HG03139 (cell line): ENCODE data around the gene TBX19.
"Not testable (repeated sequence)": the region's sequence is repeated elsewhere in the genome, so short reads cannot be mapped to it uniquely, and the experiment has no call there.

ENCODE experiments used
- ATAC-seq: cut with Tn5 transposase; IDR thresholded peaks from one replicate; pipeline ENCODE4 v1.9.1; 2021; ENCODE audit not compliant: unreplicated experiment

TBX19 gene

DNA sequence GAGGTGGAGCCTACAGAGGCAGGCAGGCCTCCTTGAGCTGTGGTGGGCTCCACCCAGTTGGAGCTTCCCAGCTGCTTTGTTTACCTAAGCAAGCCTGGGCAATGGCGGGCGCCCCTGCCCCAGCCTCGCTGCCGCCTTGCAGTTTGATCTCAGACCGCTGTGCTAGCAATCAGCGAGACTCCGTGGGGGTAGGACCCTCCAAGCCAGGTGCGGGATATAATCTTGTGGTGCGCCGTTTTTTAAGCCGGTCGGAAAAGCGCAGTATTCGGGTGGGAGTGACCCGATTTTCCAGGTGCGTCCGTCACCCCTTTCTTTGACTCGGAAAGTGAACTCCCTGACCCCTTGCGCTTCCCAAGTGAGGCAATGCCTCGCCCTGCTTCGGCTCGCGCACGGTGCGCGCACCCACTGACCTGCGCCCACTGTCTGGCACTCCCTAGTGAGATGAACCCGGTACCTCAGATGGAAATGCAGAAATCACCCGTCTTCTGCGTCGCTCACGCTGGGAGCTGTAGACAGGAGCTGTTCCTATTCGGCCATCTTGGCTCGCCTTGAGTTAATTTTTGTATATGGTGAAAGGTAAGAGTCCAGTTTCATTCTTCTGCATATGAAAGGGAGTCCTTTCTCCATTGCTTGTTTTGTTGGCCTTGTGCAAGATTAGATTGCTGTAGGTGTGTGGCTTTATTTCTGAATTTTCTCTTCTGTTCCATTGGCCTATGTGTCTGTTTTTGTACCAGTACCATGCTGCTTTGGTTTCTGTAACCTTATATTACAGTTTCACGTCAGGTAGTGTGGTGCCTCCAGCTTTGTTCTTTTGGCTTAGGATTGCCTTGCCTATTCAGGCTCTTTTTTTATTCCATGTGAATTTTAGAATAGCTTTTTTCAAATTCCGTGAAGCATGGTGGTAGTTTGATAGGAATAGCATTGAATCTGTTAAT lies 73.9 kb downstream of the TBX19 start:
- ATAC-seq, result not testable (repeated sequence)

DNA sequence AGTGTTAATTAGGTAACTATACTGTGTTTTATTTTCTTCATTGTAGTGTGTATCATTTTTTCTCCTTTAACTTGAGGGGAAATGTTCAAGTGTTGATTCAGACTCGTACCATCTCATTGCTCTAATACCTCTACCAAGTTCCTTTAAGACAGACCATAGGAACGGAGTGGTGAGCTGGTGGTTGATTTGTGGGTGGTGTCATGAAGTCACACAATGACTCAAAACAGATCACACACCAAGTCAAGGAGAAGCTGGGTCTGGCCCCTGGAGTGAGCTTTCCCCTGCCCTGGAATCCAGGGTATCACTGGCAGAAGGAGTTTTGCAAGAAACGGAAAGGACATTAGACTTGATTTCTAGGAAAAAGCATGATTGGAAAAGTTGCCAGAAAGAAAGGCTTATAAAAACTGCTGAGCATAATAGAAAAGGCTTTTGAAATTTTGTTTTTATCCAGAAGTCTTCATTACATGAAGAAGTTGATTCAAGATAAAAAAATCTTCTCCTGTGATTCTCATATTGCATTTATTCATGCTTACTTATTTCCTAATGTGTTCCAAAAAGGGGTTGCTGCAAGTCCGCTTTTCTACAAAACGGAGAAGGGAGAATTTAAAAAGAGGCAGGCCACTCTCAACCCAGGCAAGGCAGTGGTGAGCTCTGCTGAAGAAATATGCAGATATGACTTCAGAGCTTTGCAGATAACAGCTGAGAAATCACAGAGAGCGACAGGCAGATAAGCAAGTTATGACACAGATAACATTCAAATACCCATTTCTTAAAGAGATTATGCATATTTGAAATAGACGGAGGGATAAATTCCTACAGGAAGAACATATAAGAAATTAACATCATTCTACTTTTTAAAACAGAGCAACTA lies 79.7 kb downstream of the TBX19 start:
- no peak for ATAC-seq

DNA sequence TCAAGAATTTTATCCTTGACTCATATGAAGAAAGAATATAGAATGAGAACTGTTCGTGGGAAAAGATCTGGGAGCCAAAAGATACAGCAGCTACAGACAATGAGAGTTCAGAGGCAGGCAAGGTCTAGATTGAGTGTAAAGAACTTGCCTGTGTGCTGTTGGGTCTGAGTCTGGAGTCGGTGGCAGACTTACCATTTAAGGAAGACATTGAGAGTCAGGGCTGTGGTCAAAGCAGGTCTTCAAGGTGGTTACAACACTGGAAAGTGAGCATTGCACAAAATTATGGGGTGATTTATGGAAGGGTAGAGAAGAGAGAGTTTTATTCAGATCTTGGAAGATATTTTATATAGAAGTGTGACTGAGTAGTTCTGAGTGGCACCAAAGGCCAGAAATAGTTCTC lies 80.6 kb downstream of the TBX19 start:
- ATAC-seq, result no peak

DNA sequence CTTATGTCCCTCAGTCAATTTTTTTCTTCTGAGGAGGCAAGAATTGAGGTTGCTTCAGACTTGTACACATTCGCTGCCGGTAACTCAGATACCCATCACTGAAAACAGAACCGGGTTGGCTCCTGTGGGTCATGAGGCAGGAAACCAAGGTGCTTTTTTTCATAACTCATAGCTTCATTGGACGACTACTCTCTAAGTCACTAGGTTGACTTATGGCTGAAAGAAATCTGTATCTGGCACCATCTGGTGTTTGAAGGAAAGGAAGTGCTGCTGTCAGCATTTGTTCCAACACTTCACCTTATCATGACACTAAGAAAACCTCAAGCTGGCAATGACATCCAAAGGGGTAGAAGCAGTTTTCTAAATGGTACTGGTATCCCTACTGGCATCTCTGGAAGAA lies 82.3 kb downstream of the TBX19 start:
- no peak for ATAC-seq
